Loucy (cell line): ENCODE data around the gene OSBPL7.

Source experiments
- EZH2phosphoT487 ChIP-seq: fragments of 200-600 bp; IDR thresholded peaks from 2 replicates; pipeline ENCODE4 v1.6.1; 2018; ENCODE audit warnings: antibody characterized with exemption, mild to moderate bottlenecking, moderate library complexity, borderline replicate concordance
- TF ChIP-seq, protein P1 (sequence below): fragments of 200-600 bp; sonication (generic); conservative IDR thresholded peaks from 2 replicates; pipeline ENCODE4 v1.5.1; 2014; ENCODE audit warnings: mild to moderate bottlenecking, antibody characterized with exemption, low read length

DNA sequence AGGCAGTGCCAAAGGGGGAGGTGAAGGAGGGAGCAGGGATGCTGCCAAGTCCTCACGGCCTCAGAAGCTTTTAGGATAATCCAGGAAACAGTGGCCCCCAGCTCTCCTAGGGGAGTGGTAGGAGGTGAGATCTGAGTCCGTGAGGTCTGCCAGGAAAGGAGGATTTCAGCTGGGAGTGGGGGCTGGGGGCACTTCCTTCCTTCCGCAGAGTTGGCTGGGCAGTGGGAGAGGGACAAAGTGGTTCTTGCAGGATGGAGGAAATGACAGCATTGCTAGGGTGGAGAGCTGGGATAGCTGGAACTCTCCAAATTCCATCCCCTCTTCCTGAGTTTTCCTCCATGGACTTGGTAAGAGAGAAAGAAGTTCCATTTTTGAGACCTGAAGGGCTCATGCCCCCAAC lies 34.1 kb upstream of the OSBPL7 start:
- TF ChIP-seq, protein P1, sequence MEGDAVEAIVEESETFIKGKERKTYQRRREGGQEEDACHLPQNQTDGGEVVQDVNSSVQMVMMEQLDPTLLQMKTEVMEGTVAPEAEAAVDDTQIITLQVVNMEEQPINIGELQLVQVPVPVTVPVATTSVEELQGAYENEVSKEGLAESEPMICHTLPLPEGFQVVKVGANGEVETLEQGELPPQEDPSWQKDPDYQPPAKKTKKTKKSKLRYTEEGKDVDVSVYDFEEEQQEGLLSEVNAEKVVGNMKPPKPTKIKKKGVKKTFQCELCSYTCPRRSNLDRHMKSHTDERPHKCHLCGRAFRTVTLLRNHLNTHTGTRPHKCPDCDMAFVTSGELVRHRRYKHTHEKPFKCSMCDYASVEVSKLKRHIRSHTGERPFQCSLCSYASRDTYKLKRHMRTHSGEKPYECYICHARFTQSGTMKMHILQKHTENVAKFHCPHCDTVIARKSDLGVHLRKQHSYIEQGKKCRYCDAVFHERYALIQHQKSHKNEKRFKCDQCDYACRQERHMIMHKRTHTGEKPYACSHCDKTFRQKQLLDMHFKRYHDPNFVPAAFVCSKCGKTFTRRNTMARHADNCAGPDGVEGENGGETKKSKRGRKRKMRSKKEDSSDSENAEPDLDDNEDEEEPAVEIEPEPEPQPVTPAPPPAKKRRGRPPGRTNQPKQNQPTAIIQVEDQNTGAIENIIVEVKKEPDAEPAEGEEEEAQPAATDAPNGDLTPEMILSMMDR: no peak
- TF ChIP-seq EZH2phosphoT487: no peak
